ENCODE measurements around the gene MIEF1. TPM values are rescaled to one million over a fixed set of nuclear protein-coding genes. Genes with fewer than 3 reads are reported as not detected.

MIEF1 gene
- total RNA-seq, 2 donors from 2014 or later, result 24.0 to 38.6 TPM

DNA sequence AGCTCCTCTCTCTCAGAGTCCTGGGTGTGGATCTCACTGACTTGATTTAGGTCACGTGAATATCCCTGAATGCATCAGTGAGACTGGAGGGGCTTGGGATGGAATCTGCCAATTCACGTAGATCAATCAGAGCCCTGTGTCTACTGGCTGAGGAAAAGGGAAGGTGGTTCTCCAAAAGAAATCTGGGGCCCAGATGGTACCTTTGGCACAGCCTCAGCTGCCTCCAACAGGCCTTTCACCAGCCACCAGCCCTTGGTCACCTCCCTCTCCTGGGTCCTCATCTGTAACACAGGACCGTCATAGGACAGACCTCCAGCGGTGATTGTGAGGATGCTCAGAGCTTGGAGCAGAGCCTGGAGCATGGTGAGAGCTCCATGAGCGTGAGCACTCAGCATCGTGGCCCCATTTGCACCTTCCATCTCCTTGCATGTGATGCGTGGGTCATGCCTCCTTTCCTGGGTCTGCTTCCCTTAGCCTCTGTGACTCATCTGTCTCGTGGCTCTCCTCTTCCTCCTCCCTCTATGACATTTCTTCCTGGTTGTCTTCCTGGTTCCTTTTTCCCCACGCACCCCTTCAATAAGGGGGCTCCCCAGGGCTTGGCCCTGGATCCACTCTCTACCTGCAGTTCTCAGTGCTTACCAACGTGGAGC is 7.5 kb upstream of the MIEF1 start:
- Histone ChIP-seq H3K27ac (no peak overlapping the region), H3K4me3 (no peak overlapping the region), H3K36me3 (no peaks in the 10 kb centered on the region), H3K4me1 (replicated peaks) (no peaks in the 10 kb centered on the region), H3K9me3 (no peaks in the 10 kb centered on the region), H3K27me3 (replicated peaks; ENCODE audit: insufficient read depth) (no peaks in the 10 kb centered on the region)
- no peak for DNase-seq (ENCODE audit: low spot score)
- no peak for TF ChIP-seq POLR2A (IDR thresholded peaks at IDR 0.05)
- no peak for TF ChIP-seq POLR2AphosphoS5 (IDR thresholded peaks at IDR 0.05)
- TF ChIP-seq, protein P1, sequence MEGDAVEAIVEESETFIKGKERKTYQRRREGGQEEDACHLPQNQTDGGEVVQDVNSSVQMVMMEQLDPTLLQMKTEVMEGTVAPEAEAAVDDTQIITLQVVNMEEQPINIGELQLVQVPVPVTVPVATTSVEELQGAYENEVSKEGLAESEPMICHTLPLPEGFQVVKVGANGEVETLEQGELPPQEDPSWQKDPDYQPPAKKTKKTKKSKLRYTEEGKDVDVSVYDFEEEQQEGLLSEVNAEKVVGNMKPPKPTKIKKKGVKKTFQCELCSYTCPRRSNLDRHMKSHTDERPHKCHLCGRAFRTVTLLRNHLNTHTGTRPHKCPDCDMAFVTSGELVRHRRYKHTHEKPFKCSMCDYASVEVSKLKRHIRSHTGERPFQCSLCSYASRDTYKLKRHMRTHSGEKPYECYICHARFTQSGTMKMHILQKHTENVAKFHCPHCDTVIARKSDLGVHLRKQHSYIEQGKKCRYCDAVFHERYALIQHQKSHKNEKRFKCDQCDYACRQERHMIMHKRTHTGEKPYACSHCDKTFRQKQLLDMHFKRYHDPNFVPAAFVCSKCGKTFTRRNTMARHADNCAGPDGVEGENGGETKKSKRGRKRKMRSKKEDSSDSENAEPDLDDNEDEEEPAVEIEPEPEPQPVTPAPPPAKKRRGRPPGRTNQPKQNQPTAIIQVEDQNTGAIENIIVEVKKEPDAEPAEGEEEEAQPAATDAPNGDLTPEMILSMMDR (IDR thresholded peaks at IDR 0.05), result no peak
- WGBS, result 81% methylated on average over 10 of the region's 10 CpGs
- intact Hi-C loops (cut with DNase I), result loop anchor here (5.0 kb wide), 1 partner anchor 33 kb away; no protein-coding TSS in a partner anchor

DNA sequence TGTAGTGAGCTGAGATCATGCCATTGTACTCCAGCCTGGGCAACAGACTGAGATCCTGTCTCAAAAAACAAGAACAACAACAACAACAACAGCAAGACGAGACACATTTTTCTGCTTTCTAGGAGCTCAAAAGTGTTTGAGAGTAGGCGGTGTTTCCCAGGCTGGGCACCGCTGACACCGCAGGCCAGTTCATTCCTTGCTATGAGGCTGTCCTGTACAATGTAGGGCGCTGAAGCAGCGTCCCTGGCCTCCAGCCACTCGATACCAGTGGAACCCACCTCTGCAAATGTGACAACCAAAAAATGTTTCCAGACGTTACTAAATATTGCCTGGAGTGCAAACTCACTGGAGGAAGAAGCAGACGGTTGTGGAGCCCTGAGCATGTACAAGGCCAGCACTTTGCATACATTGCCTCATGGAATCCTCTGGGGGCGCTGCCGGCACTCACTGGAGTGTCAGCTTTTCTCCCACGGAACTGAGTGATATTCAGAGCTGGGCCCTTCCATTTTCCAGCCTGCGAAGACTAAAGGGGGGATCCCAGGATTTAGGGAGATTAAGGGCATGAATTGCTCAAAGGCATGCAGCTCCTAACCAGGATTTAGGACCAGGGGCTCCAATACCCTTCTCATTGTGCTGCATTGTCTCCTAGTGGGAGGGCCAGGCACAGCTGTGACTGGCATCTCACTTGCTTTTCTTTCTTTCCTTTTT is 5.8 kb upstream of the MIEF1 start:
- TF ChIP-seq, protein P1 (IDR thresholded peaks at IDR 0.05), result peak in 3 of 4 experiments; percentile 48 to 63 (median 63)
- peak; percentile 14 for TF ChIP-seq POLR2AphosphoS5 (IDR thresholded peaks at IDR 0.05)
- no peak for TF ChIP-seq POLR2A (IDR thresholded peaks at IDR 0.05)
- WGBS, result 47% methylated on average over 13 of the region's 13 CpGs
- intact Hi-C loops (cut with DNase I), result no loop called here
- H3K27ac ChIP-seq, result no peak overlapping the region
- H3K27me3 ChIP-seq (replicated peaks; ENCODE audit: insufficient read depth), result no peaks in the 10 kb centered on the region
- DNase-seq (ENCODE audit: low spot score), result peak; percentile 56
- H3K36me3 ChIP-seq, result no peaks in the 10 kb centered on the region
- no peaks in the 10 kb centered on the region for H3K9me3 ChIP-seq
- peaks cover 3% of the 10 kb centered on the region for H3K4me1 ChIP-seq (replicated peaks)
- H3K4me3 ChIP-seq, result no peak overlapping the region

DNA sequence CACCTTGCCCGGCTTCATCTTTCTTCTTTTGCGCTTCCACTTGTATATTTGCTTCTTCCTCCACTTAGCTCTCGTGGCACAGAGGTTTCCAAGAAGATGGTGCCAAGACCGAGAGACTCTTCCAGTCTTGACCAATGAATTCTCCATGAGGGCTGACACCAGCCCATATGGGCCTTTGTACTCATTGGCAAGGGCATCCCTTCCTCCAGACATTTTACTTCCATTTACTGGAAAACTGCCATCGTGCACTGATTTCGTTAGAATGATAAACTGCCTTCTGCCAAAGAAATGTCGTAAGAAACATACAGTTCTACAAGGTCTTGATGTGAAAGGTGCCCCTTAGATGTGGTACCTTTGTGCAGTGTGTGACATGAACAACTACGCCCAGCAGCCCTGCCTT is 4.7 kb upstream of the MIEF1 start:
- no peak for DNase-seq (ENCODE audit: low spot score)
- Histone ChIP-seq H3K9me3 (no peaks in the 10 kb centered on the region), H3K36me3 (no peaks in the 10 kb centered on the region), H3K27me3 (replicated peaks; ENCODE audit: insufficient read depth) (no peaks in the 10 kb centered on the region), H3K4me1 (replicated peaks) (peaks cover 6% of the 10 kb centered on the region), H3K4me3 (no peak overlapping the region), H3K27ac (no peak overlapping the region)
- TF ChIP-seq POLR2A (IDR thresholded peaks at IDR 0.05) (no peak), POLR2AphosphoS5 (IDR thresholded peaks at IDR 0.05) (no peak)
- TF ChIP-seq, protein P1 (IDR thresholded peaks at IDR 0.05), result no peak
- intact Hi-C loops (cut with DNase I), result no loop called here
- WGBS, result 79% methylated on average over 8 of the region's 8 CpGs

DNA sequence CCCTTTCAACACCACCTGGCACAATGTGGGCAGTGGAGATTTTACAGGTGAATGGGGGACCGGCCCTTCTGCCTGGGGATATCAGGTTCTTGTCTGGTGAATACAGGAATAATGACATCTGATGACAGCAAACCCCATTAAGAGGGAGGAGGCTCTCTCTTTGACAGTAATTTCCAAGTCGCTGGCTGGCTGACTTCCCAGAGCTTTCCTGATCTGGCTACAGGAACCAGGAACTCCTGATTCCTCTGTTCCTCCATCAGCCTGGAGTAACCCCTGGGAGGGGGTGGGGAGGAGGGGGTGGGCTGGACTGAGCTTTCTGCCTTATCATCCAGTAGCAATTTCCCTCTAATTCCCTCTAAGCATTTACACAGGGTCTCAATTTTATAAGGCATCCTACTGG is 3.7 kb upstream of the MIEF1 start:
- intact Hi-C loops (cut with DNase I), result no loop called here
- peak; percentile 72 for DNase-seq (ENCODE audit: low spot score)
- H3K4me3 ChIP-seq, result no peak overlapping the region
- 22% methylated on average over 2 of the region's 2 CpGs for WGBS
- no peaks in the 10 kb centered on the region for H3K36me3 ChIP-seq
- H3K9me3 ChIP-seq, result no peaks in the 10 kb centered on the region
- H3K4me1 ChIP-seq (replicated peaks), result peaks cover 6% of the 10 kb centered on the region
- no peaks in the 10 kb centered on the region for H3K27me3 ChIP-seq (replicated peaks; ENCODE audit: insufficient read depth)
- peak overlapping the region; percentile 37 to 55 for H3K27ac ChIP-seq
- TF ChIP-seq POLR2AphosphoS5 (IDR thresholded peaks at IDR 0.05) (peak; percentile 40), POLR2A (IDR thresholded peaks at IDR 0.05) (no peak)

DNA sequence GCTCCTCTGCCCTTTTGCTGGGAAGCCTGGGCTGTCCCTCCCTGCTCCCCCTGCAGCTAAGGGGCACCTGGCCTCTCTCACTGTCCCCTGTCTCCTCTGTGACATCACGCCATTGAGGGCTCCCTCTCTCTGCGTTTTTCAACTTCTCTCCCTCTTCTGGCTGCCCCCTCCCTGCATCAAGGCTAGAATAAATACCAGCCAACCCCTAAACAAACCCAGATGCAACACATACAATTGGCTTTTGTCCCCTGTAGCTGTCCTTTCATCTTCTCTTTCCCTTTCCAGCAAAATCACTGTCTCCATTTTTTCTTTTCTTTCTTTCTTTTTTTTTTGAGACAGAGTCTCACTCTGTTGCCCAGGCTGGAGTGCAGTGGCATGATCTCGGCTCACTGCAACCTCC is 3.3 kb upstream of the MIEF1 start:
- Histone ChIP-seq H3K9me3 (no peaks in the 10 kb centered on the region), H3K4me3 (no peak overlapping the region), H3K36me3 (no peaks in the 10 kb centered on the region), H3K27me3 (replicated peaks; ENCODE audit: insufficient read depth) (no peaks in the 10 kb centered on the region), H3K4me1 (replicated peaks) (peaks cover 6% of the 10 kb centered on the region), H3K27ac (peak overlapping the region; percentile 37 to 55)
- 39% methylated on average over 3 of the region's 3 CpGs for WGBS
- TF ChIP-seq POLR2AphosphoS5 (IDR thresholded peaks at IDR 0.05) (no peak), POLR2A (IDR thresholded peaks at IDR 0.05) (no peak)
- TF ChIP-seq, protein P1 (IDR thresholded peaks at IDR 0.05), result no peak
- intact Hi-C loops (cut with DNase I), result no loop called here
- no peak for DNase-seq (ENCODE audit: low spot score)

Measured in prostate gland (tissue), 2 donors.